ENCODE results near the gene EPS15.

GRCh38 chr1:51543858-51544257 lies 24.8 kb upstream of the EPS15 start:
- no peak for TF ChIP-seq CTCF (IDR thresholded peaks at IDR 0.05)
- TF ChIP-seq POLR2A (IDR thresholded peaks at IDR 0.05): no peak

Measured in adrenal gland (tissue), 5 donors.